GM18858 (cell line): Measurements from ENCODE around the gene GAN.

Source experiments
- ATAC-seq: cut with Tn5 transposase; IDR thresholded peaks from one replicate; pipeline ENCODE4 v1.9.1; 2021; ENCODE audit not compliant: unreplicated experiment

Gene GAN, protein sequence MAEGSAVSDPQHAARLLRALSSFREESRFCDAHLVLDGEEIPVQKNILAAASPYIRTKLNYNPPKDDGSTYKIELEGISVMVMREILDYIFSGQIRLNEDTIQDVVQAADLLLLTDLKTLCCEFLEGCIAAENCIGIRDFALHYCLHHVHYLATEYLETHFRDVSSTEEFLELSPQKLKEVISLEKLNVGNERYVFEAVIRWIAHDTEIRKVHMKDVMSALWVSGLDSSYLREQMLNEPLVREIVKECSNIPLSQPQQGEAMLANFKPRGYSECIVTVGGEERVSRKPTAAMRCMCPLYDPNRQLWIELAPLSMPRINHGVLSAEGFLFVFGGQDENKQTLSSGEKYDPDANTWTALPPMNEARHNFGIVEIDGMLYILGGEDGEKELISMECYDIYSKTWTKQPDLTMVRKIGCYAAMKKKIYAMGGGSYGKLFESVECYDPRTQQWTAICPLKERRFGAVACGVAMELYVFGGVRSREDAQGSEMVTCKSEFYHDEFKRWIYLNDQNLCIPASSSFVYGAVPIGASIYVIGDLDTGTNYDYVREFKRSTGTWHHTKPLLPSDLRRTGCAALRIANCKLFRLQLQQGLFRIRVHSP

DNA sequence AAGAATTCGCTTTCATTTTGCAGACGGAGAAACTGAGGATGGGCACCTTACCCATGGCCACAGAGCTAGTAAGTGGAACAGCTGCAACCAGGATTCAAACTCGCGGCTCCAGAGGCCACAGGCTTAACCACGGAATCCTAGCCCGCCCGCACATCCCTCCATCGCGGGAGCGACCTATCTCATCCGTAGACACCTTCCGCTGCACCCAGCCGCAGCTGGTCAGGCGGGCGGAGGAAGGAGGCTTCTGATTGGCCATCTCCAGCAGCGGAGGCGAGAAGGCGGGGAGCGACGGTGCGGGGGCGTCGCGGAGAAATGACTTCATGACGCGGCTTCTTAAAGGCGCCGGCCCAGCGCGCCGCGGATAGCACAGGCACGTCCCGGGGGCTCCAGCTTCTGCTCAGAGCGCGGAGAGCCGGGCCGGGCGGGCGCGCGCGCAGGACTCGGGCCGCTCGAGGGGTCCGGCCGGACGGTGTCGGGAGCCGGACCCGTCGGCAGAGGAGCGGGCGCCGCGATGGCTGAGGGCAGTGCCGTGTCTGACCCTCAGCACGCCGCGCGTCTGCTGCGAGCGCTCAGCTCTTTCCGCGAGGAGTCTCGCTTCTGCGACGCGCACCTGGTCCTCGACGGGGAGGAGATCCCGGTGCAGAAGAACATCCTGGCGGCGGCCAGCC lies at the start of gene GAN:
Gene GAN, plus strand, starts transcription at position 360 of the 668 bp plus-strand sequence. Its CDS starts 152 bp downstream, at position 512.
- peak; percentile 94 for ATAC-seq

DNA sequence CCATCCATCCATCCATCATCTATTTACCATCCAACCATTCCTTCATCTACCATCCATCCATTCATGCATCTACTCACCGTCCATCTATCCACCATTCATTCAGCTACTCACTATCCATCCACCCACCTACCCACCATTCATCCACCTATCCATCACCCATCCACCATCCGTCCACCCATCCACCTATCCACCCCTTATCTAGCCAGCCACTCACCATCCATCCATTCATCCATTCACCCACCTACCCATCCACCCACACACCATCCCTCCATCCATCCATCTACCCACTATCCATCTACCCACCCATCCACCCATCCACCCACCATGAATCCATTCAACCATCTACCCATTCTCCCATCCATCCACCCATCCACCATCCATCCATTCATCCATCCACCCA lies 49.7 kb upstream of the GAN start:
- no peak for ATAC-seq

DNA sequence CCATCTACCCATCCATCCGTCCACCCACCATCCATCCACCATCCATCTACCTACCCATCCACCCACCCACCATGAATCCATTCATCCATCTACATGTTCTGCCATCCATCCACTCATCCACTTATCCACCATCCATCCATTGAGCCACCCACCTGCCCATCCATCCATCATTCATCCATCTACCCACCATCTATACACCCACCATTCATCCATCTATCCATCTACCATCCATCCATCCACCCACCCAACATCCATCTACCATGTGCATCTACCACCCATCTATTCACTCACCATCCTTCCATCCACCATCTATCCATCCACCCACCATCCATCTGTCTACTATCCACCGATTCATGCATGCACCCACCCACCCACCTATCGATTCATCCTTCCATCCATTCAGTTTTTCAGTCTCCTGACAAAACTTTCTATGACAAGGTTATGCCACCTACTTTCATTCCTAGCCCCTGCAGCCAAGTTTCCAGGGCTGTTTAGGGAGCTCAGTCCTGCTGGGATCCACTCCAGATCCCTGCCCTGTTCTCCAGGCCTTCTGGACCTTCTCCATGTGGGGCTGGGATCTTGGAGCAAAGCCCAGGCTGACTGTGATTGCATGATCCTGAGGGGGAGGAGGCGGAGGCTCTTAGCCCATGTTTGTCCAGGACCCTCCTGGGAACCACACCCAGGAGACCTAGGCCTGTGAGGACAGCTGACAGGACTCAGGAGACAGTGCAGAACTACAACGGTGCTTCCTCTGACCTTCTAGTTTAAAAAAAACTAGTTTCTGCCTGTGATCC lies 48.9 kb upstream of the GAN start:
- no peak for ATAC-seq

DNA sequence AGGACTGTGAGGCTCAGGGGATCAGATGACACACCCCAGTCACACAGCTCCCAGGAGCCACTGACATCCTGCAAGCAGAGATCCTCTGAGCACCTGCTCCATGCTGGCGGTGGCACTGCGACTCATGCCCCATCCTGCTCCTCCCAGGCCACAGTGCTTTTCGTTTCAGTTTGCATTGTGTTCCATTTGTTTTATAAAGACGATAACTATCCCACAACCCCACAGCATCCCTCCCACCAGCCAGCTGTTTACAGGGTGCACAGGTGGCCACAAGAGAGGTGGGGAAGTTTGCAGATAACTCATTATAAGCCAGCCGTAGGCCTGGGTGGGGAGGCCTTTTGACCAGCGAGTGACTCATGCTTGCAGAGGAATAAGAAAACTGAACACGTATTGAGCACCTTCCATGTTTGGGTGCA lies 48.1 kb upstream of the GAN start:
- ATAC-seq: no peak

DNA sequence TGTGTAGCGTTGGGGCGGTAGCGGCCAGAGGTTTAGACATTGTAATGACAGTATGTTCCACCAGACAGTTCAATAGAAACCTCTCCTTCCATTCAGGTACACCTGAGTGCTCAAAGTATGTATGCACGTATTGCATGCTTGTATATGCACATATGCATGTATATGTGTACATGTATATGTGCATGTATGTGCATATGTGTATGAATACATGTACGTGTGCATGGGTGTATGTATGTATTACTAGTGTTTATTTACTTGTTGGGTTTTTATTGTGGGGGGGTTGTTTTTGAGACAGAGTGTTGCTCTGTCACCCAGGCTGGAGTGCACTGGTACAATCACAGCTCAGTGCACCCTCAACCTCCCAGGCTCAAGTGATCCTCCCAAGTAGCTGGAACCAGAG lies 46.3 kb upstream of the GAN start:
- no peak for ATAC-seq

DNA sequence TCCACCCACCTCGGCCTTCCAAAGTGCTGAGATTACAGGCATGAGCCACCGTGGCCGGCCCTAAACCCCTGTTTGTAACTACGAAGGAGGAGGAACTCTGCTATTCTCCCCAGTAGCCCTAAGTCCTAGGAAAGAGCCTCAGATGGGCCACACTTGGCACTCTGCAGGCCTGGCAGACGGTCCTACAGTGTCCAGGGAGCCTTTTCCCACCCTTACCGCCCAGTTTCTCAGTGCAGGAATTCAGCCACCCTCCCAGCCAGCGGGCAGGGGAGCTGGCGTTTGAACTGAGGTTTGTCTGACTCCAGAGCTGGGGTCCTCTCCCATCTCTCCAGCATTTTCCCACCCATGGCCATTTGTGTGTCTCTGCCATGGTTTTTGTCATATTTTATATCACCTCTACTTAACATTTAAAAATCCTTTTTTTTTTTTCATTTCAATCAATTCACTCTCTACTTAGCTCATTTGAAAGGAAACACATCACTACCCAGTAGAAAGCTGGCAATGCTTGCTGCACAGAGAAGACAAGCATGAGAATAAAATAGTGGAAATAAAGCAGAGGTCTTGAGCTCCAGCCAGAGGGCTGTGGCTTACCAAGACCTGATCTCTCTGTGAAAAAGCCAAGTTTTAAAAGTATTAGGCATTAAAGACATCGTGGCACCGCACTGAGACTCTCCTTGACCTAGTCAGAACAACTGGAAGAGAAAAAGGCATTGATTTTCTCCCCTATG lies 41.4 kb upstream of the GAN start:
- no peak for ATAC-seq

DNA sequence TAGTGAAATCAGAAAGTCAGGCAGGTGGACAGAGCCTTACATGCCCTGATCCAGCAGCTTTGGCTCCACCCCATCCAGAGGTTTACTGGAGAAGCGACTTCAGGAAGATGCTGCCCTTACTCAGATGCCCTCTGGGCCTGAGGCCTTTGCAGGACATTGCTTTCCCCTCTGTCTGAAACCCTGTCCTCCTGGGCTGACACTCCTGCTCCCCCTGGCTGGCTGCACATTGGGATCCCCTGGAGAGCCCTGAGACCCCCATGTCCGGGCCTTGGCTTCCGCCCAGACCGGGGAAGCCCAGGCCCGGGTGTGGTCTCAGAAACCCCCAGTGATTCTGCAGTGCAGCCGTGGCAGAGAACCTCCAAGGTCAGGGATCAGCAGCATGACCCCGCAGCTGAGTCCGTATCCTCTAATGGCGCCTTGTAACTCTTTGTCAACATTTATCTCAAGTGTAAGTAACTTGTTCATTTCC lies 39.7 kb upstream of the GAN start:
- ATAC-seq: no peak

DNA sequence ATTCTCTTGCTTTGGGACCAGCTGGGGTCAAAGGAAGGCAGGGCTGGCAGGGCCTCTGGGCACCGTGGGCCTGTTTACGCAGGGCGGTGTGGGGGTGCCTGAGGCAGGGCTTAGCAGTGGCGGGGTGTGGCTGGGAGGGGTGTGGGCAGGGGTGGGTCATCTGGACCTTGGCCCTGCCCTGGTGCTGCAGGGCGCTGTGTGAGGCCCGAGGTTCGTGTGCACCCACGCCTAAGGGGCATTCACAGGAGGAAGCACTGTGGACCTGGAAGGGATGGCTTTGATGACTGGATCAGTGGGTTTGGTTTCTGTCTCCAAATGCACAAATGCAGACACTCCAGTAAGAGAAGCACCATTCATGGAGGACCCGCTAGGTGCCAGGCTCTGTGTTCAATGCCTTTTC lies 39.0 kb upstream of the GAN start:
- ATAC-seq: no peak

DNA sequence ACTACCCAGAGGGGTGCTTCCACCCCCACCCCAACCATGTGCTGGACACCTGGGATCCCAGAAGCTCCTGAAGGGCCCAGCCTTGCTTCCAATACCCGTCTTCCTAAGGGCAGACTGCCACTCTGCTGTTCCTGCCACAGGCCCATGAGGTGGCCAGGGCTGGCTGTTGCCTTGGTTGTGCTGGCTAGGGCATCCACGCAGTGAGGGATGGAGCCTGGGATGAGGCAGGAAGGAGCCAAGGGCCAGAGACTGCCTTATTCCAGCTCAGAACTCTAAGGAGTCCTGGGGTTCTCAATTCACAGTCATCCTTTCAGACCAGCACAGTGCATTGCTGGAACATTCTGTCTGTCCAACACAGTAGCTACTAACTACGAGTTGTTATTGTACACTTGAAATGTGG lies 38.4 kb upstream of the GAN start:
- no peak for ATAC-seq

DNA sequence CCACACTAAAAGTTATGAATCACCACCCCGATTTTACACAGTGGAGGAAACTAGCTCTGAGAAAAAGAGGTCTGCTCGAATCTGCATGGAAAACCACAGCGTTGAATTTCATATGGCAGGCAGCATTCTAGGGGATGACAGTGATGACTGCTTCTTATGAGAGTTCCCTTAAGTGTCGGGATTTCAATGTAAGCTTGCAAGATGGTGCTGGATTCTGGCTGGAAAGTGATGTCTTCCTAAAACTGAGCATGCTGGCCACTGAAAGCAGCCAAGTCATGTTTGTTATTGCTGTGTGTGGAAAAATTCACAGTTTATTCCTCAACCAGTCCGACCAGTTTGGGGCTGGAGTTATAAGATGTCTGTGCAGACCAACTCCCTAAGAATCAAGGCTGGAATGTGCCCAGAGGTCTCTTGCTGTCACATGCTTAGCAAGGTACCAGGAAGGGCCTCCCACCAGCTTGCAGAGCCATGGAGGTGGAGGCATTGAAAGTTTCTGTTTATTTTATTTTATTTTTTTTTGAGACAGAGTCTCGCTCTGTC lies 37.2 kb upstream of the GAN start:
- ATAC-seq: no peak

DNA sequence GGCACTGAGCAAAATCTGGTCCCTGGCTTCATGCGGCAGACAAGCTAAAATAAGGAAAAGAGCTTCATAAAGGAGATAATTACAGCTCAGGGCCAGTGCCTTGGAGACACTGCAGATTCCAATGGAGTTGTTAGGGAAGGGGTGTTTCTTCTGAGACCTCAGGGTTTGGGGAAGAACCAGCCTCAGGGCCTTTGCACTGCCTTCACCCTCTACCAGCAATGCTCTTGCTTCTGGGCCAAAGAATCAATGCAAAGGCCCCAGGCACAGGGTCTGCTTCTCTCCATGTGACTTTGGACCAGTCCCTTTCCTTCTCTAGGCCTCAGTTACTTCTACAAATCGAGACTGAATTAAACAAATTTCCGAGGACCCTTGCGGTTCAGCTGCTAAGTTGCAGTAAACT lies 36.2 kb upstream of the GAN start:
- ATAC-seq: no peak

DNA sequence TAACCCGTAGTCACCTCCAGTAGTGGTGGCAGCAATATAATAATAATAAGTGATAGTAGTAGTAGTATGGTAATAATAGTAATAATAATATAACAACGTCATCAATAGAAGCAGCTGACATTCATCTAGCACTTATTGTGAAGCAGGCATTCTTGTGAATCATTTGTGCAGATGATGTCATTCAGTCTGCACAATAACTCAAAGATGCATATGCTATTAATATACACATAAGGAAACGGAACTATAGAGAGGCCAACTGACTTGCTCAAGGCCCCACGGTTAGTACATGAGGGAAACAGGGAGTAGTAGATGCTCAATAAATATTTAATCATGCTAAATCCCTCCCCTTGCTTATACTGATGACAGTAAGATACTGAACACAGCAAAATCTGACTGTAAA lies 35.4 kb upstream of the GAN start:
- ATAC-seq: no peak

DNA sequence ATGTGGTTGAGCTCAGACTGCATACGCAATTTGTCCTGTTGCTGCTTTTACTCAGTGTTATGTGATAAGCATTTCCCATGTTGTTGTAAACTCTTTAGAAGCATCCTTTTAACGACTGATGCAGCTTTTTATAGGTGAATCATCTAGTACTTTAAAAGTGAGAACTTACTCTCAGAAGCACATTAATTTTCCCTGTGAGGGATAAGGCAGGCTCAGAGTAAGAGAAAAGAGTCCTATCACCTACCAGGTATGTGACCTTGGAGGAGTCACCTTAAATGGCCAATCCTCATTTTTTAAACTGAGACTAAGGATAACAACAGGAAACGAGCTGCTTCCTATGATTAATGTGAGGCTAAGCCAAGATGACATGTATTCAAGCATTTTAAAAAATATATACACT lies 34.4 kb upstream of the GAN start:
- ATAC-seq: no peak

DNA sequence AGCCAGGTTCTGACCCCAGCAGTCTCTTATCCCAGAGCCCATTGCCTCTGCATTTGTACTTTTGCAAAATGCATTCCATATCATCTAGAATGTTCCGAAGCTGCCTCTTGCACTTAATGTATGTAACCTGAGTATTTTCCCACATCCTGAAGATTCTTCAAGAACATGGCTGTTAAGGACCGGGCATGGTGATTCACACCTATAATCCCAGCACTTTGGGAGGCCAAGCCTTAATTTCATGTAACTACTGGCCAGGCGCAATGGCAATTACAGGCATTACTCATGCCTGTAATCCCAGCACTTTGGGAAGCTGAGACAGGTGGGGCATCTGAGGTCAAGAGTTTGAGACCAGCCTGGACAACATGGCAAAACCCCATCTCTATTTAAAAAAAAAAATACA lies 31.7 kb upstream of the GAN start:
- no peak for ATAC-seq

DNA sequence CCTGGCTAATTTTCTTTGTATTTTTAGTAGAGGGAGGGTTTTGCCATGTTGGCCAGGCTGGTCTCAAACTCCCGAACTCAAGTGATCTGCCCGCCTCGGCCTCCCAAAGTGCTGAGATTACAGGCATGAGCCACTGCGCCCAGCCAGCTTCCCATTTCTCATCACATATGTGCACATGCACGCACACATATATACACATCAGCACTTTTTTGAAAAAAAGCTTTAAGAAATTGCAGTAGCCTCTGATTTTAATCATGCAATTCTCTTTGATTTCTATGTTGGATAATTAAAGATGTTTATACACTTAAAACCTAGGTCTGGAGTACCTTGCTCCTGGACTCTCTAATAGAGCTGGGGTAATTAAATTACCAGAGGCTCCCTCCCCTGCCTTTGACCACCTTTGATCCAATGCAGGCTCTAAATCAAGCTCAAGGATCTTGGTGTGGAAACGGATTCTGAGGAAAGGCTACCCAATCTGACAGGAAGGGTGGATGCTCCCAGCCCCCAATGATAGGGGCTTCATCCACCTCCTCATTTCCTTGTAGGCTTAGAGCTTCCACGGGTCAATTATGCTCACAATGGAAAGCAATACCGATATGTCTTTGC lies 29.7 kb upstream of the GAN start:
- ATAC-seq: no peak

DNA sequence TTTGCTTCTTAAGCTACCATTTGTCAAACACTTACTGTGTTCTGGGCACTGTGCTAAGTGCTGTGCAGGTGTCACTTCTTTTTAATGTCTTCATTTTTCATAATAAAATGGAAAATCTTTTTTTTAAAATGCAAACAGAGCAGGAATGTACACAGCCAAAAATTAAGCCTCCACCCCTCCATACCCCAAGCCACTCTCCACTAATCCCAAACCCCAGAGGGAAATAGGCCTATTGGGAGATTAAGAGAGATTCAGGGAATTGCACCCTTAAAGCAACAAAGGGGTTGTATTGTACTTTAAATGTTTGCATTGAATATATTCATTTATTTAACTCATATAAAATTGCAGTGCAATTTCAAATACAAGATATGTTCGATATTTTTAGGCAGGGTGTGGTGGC lies 28.6 kb upstream of the GAN start:
- ATAC-seq: no peak

DNA sequence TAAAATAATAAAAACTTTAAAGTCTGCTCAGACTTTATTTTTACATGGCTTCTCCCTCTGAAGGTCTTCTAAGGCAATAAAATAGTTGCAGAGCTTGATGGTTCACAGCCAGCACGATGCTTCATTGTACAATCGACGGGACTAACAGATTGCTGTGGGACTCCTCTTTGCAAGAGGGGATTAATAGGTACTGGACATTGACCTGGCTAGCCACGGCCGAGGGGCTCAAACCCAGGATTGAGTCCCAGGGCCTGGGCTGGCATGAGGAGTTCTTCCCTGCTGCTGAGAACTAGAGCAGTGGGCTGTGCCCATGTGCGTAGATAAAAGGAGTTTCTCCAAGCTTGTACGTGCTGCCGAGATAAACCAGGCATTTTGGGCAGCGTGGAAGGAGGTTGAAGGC lies 23.6 kb upstream of the GAN start:
- no peak for ATAC-seq

DNA sequence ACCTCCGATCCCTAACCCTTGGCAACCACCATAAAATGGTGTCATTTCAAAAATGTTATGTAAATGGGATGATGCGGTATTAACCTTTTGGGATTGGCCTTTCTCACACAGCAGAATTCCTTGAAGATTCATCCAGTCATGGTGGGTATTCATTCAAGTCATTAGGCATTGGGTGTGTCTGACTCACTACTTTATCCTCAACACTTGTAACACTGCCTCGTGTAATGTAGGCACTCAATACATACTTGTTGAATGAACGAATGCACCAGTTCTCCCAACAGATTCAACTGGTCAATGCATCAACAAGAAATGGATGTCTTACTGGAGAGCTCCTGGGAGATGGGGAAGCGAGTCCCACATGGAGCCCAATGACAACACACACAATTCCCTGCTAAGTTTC lies 21.8 kb upstream of the GAN start:
- no peak for ATAC-seq

DNA sequence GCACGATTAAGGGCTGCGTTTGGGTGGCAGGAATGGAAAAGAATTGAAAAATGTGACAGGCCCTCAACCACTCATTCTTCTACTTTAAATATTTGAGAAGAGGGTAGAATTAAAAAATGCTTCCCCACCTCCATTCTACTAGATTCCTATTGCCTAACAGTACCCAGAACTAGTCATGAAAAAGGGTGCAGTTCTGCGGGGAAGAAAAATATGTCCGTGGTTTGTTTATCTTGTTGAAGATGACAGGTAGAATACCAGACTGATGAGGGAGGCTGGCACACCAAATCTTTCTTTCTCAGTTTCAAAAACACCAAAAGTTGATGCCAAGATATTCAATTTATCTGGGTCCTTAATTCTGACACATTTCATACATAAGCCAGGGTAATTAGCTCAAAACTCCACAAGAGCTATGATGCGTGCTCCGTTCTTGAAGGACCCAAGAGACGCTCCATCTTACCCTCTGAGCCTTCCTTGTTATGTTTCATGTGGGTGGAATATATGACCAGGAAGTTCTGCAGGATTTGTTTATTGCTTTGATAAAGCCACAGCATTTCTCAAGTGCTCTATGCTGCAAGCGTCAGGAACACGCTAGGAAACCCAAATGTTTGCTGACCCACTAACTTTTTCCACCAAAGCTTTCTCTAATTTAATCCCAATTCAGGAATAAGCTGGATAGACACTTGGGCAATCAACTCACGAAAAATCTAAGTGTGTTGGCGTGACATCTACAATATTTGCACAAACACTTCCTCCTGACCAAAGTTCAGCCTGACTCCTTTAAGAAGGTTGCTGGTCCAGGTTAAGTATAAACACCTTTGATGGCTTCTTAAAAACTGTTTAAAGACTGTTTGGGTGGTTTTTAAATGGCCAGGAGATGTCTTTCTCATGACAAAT lies 20.6 kb upstream of the GAN start:
- no peak for ATAC-seq
